ENCODE data around the gene ADGRF3.
"Not testable (repeated sequence)": the region's sequence is repeated elsewhere in the genome, so short reads cannot be mapped to it uniquely, and the experiment has no call there.

The ADGRF3 gene

GRCh38 chr2:26363323-26363722 is 16.7 kb upstream of the ADGRF3 start:
- TF ChIP-seq CTCF (IDR thresholded peaks at IDR 0.05; ENCODE audit: insufficient read depth, missing control alignments): no peak
- no peak for FAIRE-seq
- no peak for DNase-seq (ENCODE audit: insufficient read length, low spot score)

- FAIRE-seq (no peak), DNase-seq (ENCODE audit: insufficient read length, low spot score) (no peak)
- TF ChIP-seq CTCF (IDR thresholded peaks at IDR 0.05; ENCODE audit: insufficient read depth, missing control alignments): no peak
Observed at GRCh38 chr2:26359886-26360473, 13.4 kb upstream of the ADGRF3 start.

GRCh38 chr2:26356771-26357170 is 10.2 kb upstream of the ADGRF3 start:
- FAIRE-seq: no peak

GRCh38 chr2:26356111-26356510 is 9.5 kb upstream of the ADGRF3 start:
- no peak for FAIRE-seq
- DNase-seq (ENCODE audit: insufficient read length, low spot score): no peak
- no peak for TF ChIP-seq CTCF (IDR thresholded peaks at IDR 0.05; ENCODE audit: insufficient read depth, missing control alignments)

More at GRCh38 chr2:26356771-26357170, 10.2 kb upstream of the ADGRF3 start:
- no peak for TF ChIP-seq CTCF (IDR thresholded peaks at IDR 0.05; ENCODE audit: insufficient read depth, missing control alignments)
- no peak for DNase-seq (ENCODE audit: insufficient read length, low spot score)

- FAIRE-seq: no peak
- DNase-seq (ENCODE audit: insufficient read length, low spot score): no peak
- no peak for TF ChIP-seq CTCF (IDR thresholded peaks at IDR 0.05; ENCODE audit: insufficient read depth, missing control alignments)
Observed at GRCh38 chr2:26355038-26355995, 8.7 kb upstream of the ADGRF3 start.

- not testable (repeated sequence) for FAIRE-seq; DNase-seq (ENCODE audit: insufficient read length, low spot score)
Observed at GRCh38 chr2:26354469-26354868, 7.9 kb upstream of the ADGRF3 start.

GRCh38 chr2:26352892-26353291 is 6.3 kb upstream of the ADGRF3 start:
- DNase-seq (ENCODE audit: insufficient read length, low spot score) (no peak), FAIRE-seq (no peak)
- TF ChIP-seq CTCF (IDR thresholded peaks at IDR 0.05; ENCODE audit: insufficient read depth, missing control alignments): no peak
